ENCODE results near the gene TOPORS.

TOPORS gene

GRCh38 chr9:32579706-32580331 is 27.4 kb upstream of the TOPORS start:
- Histone ChIP-seq H3K9ac (ENCODE audit: low read depth, low read length) (no peak overlapping the region), H3K9me3 (ENCODE audit: control insufficient read depth, insufficient read depth, low read length) (no peaks in the 10 kb centered on the region), H3K27me3 (ENCODE audit: control insufficient read depth, insufficient read depth, low read length) (no peaks in the 10 kb centered on the region), H3K36me3 (ENCODE audit: control insufficient read depth, insufficient read depth, low read length) (no peaks in the 10 kb centered on the region), H3K4me3 (ENCODE audit: low read depth, low read length) (no peak overlapping the region), H3K4me1 (ENCODE audit: control insufficient read depth, insufficient read depth, low read length) (peaks cover 2% of the 10 kb centered on the region)

GRCh38 chr9:32578976-32579375 is 26.6 kb upstream of the TOPORS start:
- Histone ChIP-seq H3K36me3 (ENCODE audit: control insufficient read depth, insufficient read depth, low read length) (no peaks in the 10 kb centered on the region), H3K9me3 (ENCODE audit: control insufficient read depth, insufficient read depth, low read length) (no peaks in the 10 kb centered on the region), H3K4me1 (ENCODE audit: control insufficient read depth, insufficient read depth, low read length) (peaks cover 2% of the 10 kb centered on the region), H3K9ac (ENCODE audit: low read depth, low read length) (no peak overlapping the region), H3K4me3 (ENCODE audit: low read depth, low read length) (no peak overlapping the region), H3K27me3 (ENCODE audit: control insufficient read depth, insufficient read depth, low read length) (no peaks in the 10 kb centered on the region)

GRCh38 chr9:32577316-32577715 is 24.9 kb upstream of the TOPORS start:
- Histone ChIP-seq H3K9me3 (ENCODE audit: control insufficient read depth, insufficient read depth, low read length) (no peaks in the 10 kb centered on the region), H3K36me3 (ENCODE audit: control insufficient read depth, insufficient read depth, low read length) (no peaks in the 10 kb centered on the region), H3K27me3 (ENCODE audit: control insufficient read depth, insufficient read depth, low read length) (no peaks in the 10 kb centered on the region), H3K4me1 (ENCODE audit: control insufficient read depth, insufficient read depth, low read length) (peaks cover 5% of the 10 kb centered on the region), H3K4me3 (ENCODE audit: low read depth, low read length) (no peak overlapping the region), H3K9ac (ENCODE audit: low read depth, low read length) (no peak overlapping the region)

- no peaks in the 10 kb centered on the region for H3K9me3 ChIP-seq (ENCODE audit: control insufficient read depth, insufficient read depth, low read length)
- no peak overlapping the region for H3K9ac ChIP-seq (ENCODE audit: low read depth, low read length)
- H3K4me1 ChIP-seq (ENCODE audit: control insufficient read depth, insufficient read depth, low read length) = peaks cover 5% of the 10 kb centered on the region
- H3K4me3 ChIP-seq (ENCODE audit: low read depth, low read length) = no peak overlapping the region
- no peaks in the 10 kb centered on the region for H3K27me3 ChIP-seq (ENCODE audit: control insufficient read depth, insufficient read depth, low read length)
- no peaks in the 10 kb centered on the region for H3K36me3 ChIP-seq (ENCODE audit: control insufficient read depth, insufficient read depth, low read length)
Observed at GRCh38 chr9:32574858-32575257, 22.5 kb upstream of the TOPORS start.

GRCh38 chr9:32573821-32574220 is 21.4 kb upstream of the TOPORS start:
- H3K36me3 ChIP-seq (ENCODE audit: control insufficient read depth, insufficient read depth, low read length) = no peaks in the 10 kb centered on the region
- H3K9ac ChIP-seq (ENCODE audit: low read depth, low read length) = no peak overlapping the region
- no peak overlapping the region for H3K4me3 ChIP-seq (ENCODE audit: low read depth, low read length)

GRCh38 chr9:32572900-32573523 is 20.6 kb upstream of the TOPORS start, which contains the start of gene NDUFB6:
Gene NDUFB6 (minus strand): TSS chr9:32573159. CDS start chr9:32573060, 99 bp downstream.
- H3K9me3 ChIP-seq (ENCODE audit: control insufficient read depth, insufficient read depth, low read length) = no peaks in the 10 kb centered on the region
- peak within 1 kb of the TSS; percentile 87 for H3K9ac ChIP-seq (ENCODE audit: low read depth, low read length)
- H3K4me3 ChIP-seq (ENCODE audit: low read depth, low read length) = peak within 1 kb of the TSS; percentile 85
- H3K36me3 ChIP-seq (ENCODE audit: control insufficient read depth, insufficient read depth, low read length) = no peaks in the 10 kb centered on the region
- H3K27me3 ChIP-seq (ENCODE audit: control insufficient read depth, insufficient read depth, low read length) = no peaks in the 10 kb centered on the region
- peaks cover 4% of the 10 kb centered on the region for H3K4me1 ChIP-seq (ENCODE audit: control insufficient read depth, insufficient read depth, low read length)

More at GRCh38 chr9:32573821-32574220, 21.4 kb upstream of the TOPORS start:
- Histone ChIP-seq H3K4me1 (ENCODE audit: control insufficient read depth, insufficient read depth, low read length) (peaks cover 5% of the 10 kb centered on the region), H3K27me3 (ENCODE audit: control insufficient read depth, insufficient read depth, low read length) (no peaks in the 10 kb centered on the region), H3K9me3 (ENCODE audit: control insufficient read depth, insufficient read depth, low read length) (no peaks in the 10 kb centered on the region)

GRCh38 chr9:32571969-32572899 is 19.8 kb upstream of the TOPORS start:
- H3K27me3 ChIP-seq (ENCODE audit: control insufficient read depth, insufficient read depth, low read length) = no peaks in the 10 kb centered on the region
- H3K9ac ChIP-seq (ENCODE audit: low read depth, low read length) = peak overlapping the region; percentile 87
- no peaks in the 10 kb centered on the region for H3K9me3 ChIP-seq (ENCODE audit: control insufficient read depth, insufficient read depth, low read length)
- peak overlapping the region; percentile 85 for H3K4me3 ChIP-seq (ENCODE audit: low read depth, low read length)
- peaks cover 4% of the 10 kb centered on the region for H3K4me1 ChIP-seq (ENCODE audit: control insufficient read depth, insufficient read depth, low read length)
- H3K36me3 ChIP-seq (ENCODE audit: control insufficient read depth, insufficient read depth, low read length) = peaks cover 5% of the 10 kb centered on the region

- Histone ChIP-seq H3K27me3 (ENCODE audit: control insufficient read depth, insufficient read depth, low read length) (no peaks in the 10 kb centered on the region), H3K9ac (ENCODE audit: low read depth, low read length) (no peak overlapping the region), H3K4me1 (ENCODE audit: control insufficient read depth, insufficient read depth, low read length) (peaks cover 4% of the 10 kb centered on the region), H3K4me3 (ENCODE audit: low read depth, low read length) (no peak overlapping the region), H3K9me3 (ENCODE audit: control insufficient read depth, insufficient read depth, low read length) (no peaks in the 10 kb centered on the region), H3K36me3 (ENCODE audit: control insufficient read depth, insufficient read depth, low read length) (peaks cover 14% of the 10 kb centered on the region)
Observed at GRCh38 chr9:32570262-32570661, 17.9 kb upstream of the TOPORS start.

GRCh38 chr9:32566770-32567169 is 14.4 kb upstream of the TOPORS start:
- Histone ChIP-seq H3K4me1 (ENCODE audit: control insufficient read depth, insufficient read depth, low read length) (no peaks in the 10 kb centered on the region), H3K9ac (ENCODE audit: low read depth, low read length) (no peak overlapping the region), H3K9me3 (ENCODE audit: control insufficient read depth, insufficient read depth, low read length) (no peaks in the 10 kb centered on the region), H3K27me3 (ENCODE audit: control insufficient read depth, insufficient read depth, low read length) (no peaks in the 10 kb centered on the region), H3K4me3 (ENCODE audit: low read depth, low read length) (no peak overlapping the region), H3K36me3 (ENCODE audit: control insufficient read depth, insufficient read depth, low read length) (peaks cover 14% of the 10 kb centered on the region)

GRCh38 chr9:32565967-32566366 is 13.6 kb upstream of the TOPORS start:
- H3K27me3 ChIP-seq (ENCODE audit: control insufficient read depth, insufficient read depth, low read length) = no peaks in the 10 kb centered on the region
- peaks cover 14% of the 10 kb centered on the region for H3K36me3 ChIP-seq (ENCODE audit: control insufficient read depth, insufficient read depth, low read length)
- H3K9ac ChIP-seq (ENCODE audit: low read depth, low read length) = no peak overlapping the region
- H3K4me3 ChIP-seq (ENCODE audit: low read depth, low read length) = no peak overlapping the region
- no peaks in the 10 kb centered on the region for H3K9me3 ChIP-seq (ENCODE audit: control insufficient read depth, insufficient read depth, low read length)
- no peaks in the 10 kb centered on the region for H3K4me1 ChIP-seq (ENCODE audit: control insufficient read depth, insufficient read depth, low read length)

GRCh38 chr9:32558408-32558934 is 6.1 kb upstream of the TOPORS start:
- H3K9ac ChIP-seq (ENCODE audit: low read depth, low read length) = no peak overlapping the region
- no peaks in the 10 kb centered on the region for H3K36me3 ChIP-seq (ENCODE audit: control insufficient read depth, insufficient read depth, low read length)
- no peaks in the 10 kb centered on the region for H3K27me3 ChIP-seq (ENCODE audit: control insufficient read depth, insufficient read depth, low read length)
- no peaks in the 10 kb centered on the region for H3K9me3 ChIP-seq (ENCODE audit: control insufficient read depth, insufficient read depth, low read length)
- peaks cover 2% of the 10 kb centered on the region for H3K4me1 ChIP-seq (ENCODE audit: control insufficient read depth, insufficient read depth, low read length)
- H3K4me3 ChIP-seq (ENCODE audit: low read depth, low read length) = no peak overlapping the region

All from iPS-15b (cell line).